ENCODE results near the gene GLT8D2. TPM values are rescaled to one million over a fixed set of nuclear protein-coding genes. Genes with fewer than 3 reads are reported as not detected.
A peak's percentile ranks its signal among the peaks of the same experiment; 100 is the strongest.

Gene GLT8D2
- total RNA-seq, 2 experiments from 2014 or later = not detected

DNA sequence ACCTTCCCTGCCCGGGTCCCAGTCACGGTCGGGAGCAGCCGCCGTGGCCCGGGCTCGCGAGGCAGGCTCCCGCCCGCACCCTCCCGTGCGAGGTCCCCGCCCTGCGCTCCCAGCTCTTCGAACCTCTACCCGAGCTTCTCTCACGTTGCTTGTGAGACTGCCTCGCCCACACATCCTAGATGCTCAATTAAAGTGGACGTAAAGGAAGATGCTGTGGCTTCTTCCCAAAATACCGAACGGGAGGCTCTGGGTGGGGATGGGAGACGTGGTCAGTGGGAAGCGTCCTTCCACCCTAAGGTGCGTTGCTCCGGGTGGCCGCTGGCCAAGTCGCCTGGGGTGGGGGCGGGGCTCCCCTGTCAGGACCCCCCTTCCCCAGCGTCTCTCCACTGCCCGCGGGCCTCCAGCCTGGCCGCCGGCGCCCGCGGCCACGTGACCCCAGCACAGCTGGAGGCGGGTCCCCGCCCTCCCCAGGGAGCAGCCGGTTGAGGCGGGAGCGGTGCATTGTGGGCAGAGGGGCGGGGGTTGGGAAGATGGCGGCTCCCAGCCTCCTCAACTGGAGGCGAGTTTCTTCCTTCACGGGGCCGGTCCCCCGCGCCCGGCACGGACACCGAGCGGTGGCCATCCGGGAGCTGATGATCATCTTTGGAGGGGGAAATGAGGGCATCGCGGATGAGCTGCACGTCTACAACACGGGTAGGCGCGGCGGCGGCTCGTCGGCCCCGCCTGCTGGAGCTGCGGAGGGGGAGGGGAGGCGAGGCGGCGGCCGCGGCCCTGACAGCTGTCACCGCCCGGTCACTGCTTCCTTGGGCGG, 14.2 kb upstream of the GLT8D2 start, which contains the start of gene HCFC2:
HCFC2 (plus strand) TSS at position 501 of the 811 bp plus-strand sequence; CDS start at position 531, 30 bp downstream.
- DNase-seq (peak; percentile 74 to 93 (median 85)), ATAC-seq (ENCODE audit: poor library complexity) (peak; percentile 92)
- Histone ChIP-seq H3K9me3 (ENCODE audit: control insufficient read depth in 1 of 2, insufficient read depth in 1 of 2, low read length in 2 of 2) (no peaks in the 10 kb centered on the region), H3K36me3 (ENCODE audit: insufficient read depth, low read length) (peaks cover 10% of the 10 kb centered on the region), H3K4me1 (ENCODE audit: insufficient read depth, low read length) (peaks cover 17% of the 10 kb centered on the region), H3K4me3 (ENCODE audit: low read length) (peak within 1 kb of the TSS; percentile 85), H3K27me3 (ENCODE audit: control insufficient read depth in 1 of 2, insufficient read depth in 2 of 2, low read length in 2 of 2) (peaks cover 0 to 2% of the 10 kb centered on the region in 2 experiments), H3K27ac (ENCODE audit: low read depth in 1 of 2, low read length in 2 of 2) (peak within 1 kb of the TSS; percentile 42 to 59)
- Mint-ChIP-seq H3K36me3 (ENCODE audit: low read depth) (peaks cover 30% of the 10 kb centered on the region), H3K4me3 (peak within 1 kb of the TSS; percentile 95), H3K27ac (peak within 1 kb of the TSS; percentile 82), H3K9me3 (no peaks in the 10 kb centered on the region), H3K4me1 (ENCODE audit: low read depth) (peaks cover 33% of the 10 kb centered on the region), H3K27me3 (peaks cover 10% of the 10 kb centered on the region)
- ChIA-PET POLR2A (interaction anchor here (0.5 to 3.7 kb wide), 10 partner anchors 45 to 224 kb away, joined by 3 to 33 read pairs (median 6); partner anchors contain the start of genes HSP90B1, NFYB, NT5DC3 and TDG), CTCF (interaction anchor here (0.7 to 1.4 kb wide), 4 partner anchors 37 to 100 kb away, joined by 3 to 5 read pairs (median 3); no protein-coding TSS in a partner anchor)
- TF ChIP-seq, protein P1, sequence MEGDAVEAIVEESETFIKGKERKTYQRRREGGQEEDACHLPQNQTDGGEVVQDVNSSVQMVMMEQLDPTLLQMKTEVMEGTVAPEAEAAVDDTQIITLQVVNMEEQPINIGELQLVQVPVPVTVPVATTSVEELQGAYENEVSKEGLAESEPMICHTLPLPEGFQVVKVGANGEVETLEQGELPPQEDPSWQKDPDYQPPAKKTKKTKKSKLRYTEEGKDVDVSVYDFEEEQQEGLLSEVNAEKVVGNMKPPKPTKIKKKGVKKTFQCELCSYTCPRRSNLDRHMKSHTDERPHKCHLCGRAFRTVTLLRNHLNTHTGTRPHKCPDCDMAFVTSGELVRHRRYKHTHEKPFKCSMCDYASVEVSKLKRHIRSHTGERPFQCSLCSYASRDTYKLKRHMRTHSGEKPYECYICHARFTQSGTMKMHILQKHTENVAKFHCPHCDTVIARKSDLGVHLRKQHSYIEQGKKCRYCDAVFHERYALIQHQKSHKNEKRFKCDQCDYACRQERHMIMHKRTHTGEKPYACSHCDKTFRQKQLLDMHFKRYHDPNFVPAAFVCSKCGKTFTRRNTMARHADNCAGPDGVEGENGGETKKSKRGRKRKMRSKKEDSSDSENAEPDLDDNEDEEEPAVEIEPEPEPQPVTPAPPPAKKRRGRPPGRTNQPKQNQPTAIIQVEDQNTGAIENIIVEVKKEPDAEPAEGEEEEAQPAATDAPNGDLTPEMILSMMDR (IDR thresholded peaks at IDR 0.05) = no peak
- intact Hi-C loops (cut with DNase I, micrococcal nuclease) = loop anchor here (1.0 to 10.0 kb wide), 8 partner anchors 73 to 1041 kb away; partner anchors contain the start of genes HSP90B1 (in 2 of the 2), TDG (in 2 of the 2), EID3 (in 1 of the 2) and NT5DC3 (in 1 of the 2)

DNA sequence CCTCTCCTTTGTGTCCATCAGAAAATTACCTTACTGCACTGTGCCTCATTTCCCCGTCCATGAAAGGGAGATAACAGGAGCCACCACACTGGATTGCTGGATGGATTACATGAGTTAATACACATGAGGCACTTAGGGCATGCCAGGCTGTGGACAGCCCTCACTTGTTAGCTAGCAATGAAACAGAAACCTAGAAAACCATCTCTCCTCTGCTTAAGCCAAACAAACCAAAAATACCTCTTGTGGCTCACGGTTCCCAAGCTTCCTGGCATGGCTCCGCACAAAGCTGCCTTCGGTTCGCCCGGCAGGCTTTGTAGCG, 13.7 kb upstream of the GLT8D2 start:
- CTCF ChIA-PET = interaction anchor here (0.7 to 2.0 kb wide), 4 partner anchors 36 to 100 kb away, joined by 3 to 8 read pairs (median 3); no protein-coding TSS in a partner anchor
- Mint-ChIP-seq H3K4me3 (peak overlapping the region; percentile 95), H3K27ac (peak overlapping the region; percentile 82), H3K36me3 (ENCODE audit: low read depth) (peaks cover 25% of the 10 kb centered on the region), H3K27me3 (peaks cover 12% of the 10 kb centered on the region), H3K9me3 (no peaks in the 10 kb centered on the region), H3K4me1 (ENCODE audit: low read depth) (peaks cover 33% of the 10 kb centered on the region)
- intact Hi-C loops (cut with DNase I, micrococcal nuclease) = loop anchor here (1.0 to 10.0 kb wide), 8 partner anchors 73 to 1041 kb away; partner anchors contain the start of genes HSP90B1 (in 2 of the 2), TDG (in 2 of the 2), EID3 (in 1 of the 2) and NT5DC3 (in 1 of the 2)
- H3K27me3 ChIP-seq (ENCODE audit: control insufficient read depth in 1 of 2, insufficient read depth in 2 of 2, low read length in 2 of 2) = peaks cover 0 to 2% of the 10 kb centered on the region in 2 experiments
- POLR2A ChIA-PET = interaction anchor here (1.0 to 3.7 kb wide), 7 partner anchors 45 to 225 kb away, joined by 3 to 33 read pairs (median 17); partner anchors contain the start of genes HSP90B1, NFYB and TDG
- H3K9me3 ChIP-seq (ENCODE audit: control insufficient read depth in 1 of 2, insufficient read depth in 1 of 2, low read length in 2 of 2) = no peaks in the 10 kb centered on the region
- DNase-seq (peak in 1 of 14 experiments; percentile 21), ATAC-seq (ENCODE audit: poor library complexity) (peak; percentile 28)
- peak overlapping the region in 1 of 2 donors; percentile 42 for H3K27ac ChIP-seq (ENCODE audit: low read depth in 1 of 2, low read length in 2 of 2)
- TF ChIP-seq, protein P1 (IDR thresholded peaks at IDR 0.05) = no peak
- H3K36me3 ChIP-seq (ENCODE audit: insufficient read depth, low read length) = peaks cover 10% of the 10 kb centered on the region
- peaks cover 17% of the 10 kb centered on the region for H3K4me1 ChIP-seq (ENCODE audit: insufficient read depth, low read length)
- peak overlapping the region; percentile 85 for H3K4me3 ChIP-seq (ENCODE audit: low read length)

DNA sequence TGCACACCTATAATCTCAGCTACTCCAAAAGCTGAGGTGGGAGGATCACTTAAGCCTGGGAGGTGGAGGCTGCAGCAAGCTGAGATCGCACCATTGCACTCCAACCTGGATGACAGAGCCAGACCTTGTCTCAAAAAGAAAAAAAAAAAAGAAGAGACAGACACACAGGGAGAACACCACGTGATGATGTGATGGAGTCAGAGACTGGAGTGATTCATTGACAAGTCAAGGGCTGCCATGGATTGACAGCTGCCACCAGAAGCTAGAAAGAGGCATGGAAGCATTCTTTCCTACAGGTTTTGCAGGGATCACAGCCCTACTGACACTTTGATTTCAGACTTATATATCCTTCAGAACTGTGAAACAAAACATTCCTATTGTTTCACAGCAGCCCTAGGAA, 10.8 kb upstream of the GLT8D2 start:
- H3K36me3 Mint-ChIP-seq (ENCODE audit: low read depth) = peaks cover 8% of the 10 kb centered on the region
- no peak for DNase-seq
- peaks cover 16% of the 10 kb centered on the region for H3K27me3 Mint-ChIP-seq
- TF ChIP-seq, protein P1 (IDR thresholded peaks at IDR 0.05) = no peak
- H3K36me3 ChIP-seq (ENCODE audit: insufficient read depth, low read length) = no peaks in the 10 kb centered on the region
- H3K9me3 Mint-ChIP-seq = no peaks in the 10 kb centered on the region
- H3K4me1 Mint-ChIP-seq (ENCODE audit: low read depth) = peaks cover 14% of the 10 kb centered on the region
- H3K4me1 ChIP-seq (ENCODE audit: insufficient read depth, low read length) = peaks cover 17% of the 10 kb centered on the region
- no peak overlapping the region for H3K4me3 Mint-ChIP-seq
- peaks cover 0 to 2% of the 10 kb centered on the region in 2 experiments for H3K27me3 ChIP-seq (ENCODE audit: control insufficient read depth in 1 of 2, insufficient read depth in 2 of 2, low read length in 2 of 2)
- POLR2A ChIA-PET = no interaction called here
- CTCF ChIA-PET = interaction anchor here (1.4 kb wide), 1 partner anchor 48 kb away, joined by 4 read pairs; no protein-coding TSS in a partner anchor
- no peak overlapping the region for H3K27ac ChIP-seq (ENCODE audit: low read depth in 1 of 2, low read length in 2 of 2)
- no peaks in the 10 kb centered on the region for H3K9me3 ChIP-seq (ENCODE audit: control insufficient read depth in 1 of 2, insufficient read depth in 1 of 2, low read length in 2 of 2)
- ATAC-seq (ENCODE audit: poor library complexity) = no peak
- no peak overlapping the region for H3K27ac Mint-ChIP-seq
- intact Hi-C loops (cut with DNase I, micrococcal nuclease) = loop anchor here (5.0 to 10.0 kb wide), 5 partner anchors 93 to 1044 kb away; partner anchors contain the start of genes TDG (in 2 of the 2), EID3 (in 1 of the 2), NT5DC3 (in 1 of the 2) and WASHC4 (in 1 of the 2)
- no peak overlapping the region for H3K4me3 ChIP-seq (ENCODE audit: low read length)

All from CD4-positive, alpha-beta T cell (primary cell).